Choroid plexus epithelial cell (primary cell): ENCODE data around the gene SQSTM1.
"Not testable (repeated sequence)": the region's sequence is repeated elsewhere in the genome, so short reads cannot be mapped to it uniquely, and the experiment has no call there.

Experiments
- DNase-seq: peaks from one replicate; pipeline ENCODE4 v3.0.0-alpha.2; 2010; ENCODE audit warnings: low read depth
- H3K4me3 ChIP-seq: 2 replicates; pipeline ENCODE4 v1.5.1; 2011; ENCODE audit warnings: low read depth, mild to moderate bottlenecking, control low read depth, low read length, moderate library complexity
- CTCF ChIP-seq: conservative IDR thresholded peaks from 2 replicates; pipeline ENCODE4 v1.5.1; 2011; ENCODE audit warnings: low read depth, mild to moderate bottlenecking, control low read depth, inconsistent platforms, low read length, moderate library complexity

Gene SQSTM1

GRCh38 chr5:179786861-179787260 is 33.8 kb upstream of the SQSTM1 start:
- no peak for DNase-seq
- TF ChIP-seq CTCF, result no peak
- no peak overlapping the region for H3K4me3 ChIP-seq

GRCh38 chr5:179788193-179788854 is 32.4 kb upstream of the SQSTM1 start:
- DNase-seq, result no peak
- H3K4me3 ChIP-seq, result no peak overlapping the region
- TF ChIP-seq CTCF, result no peak

GRCh38 chr5:179789278-179789677 is 31.4 kb upstream of the SQSTM1 start:
- not testable (repeated sequence) for DNase-seq

GRCh38 chr5:179791881-179792611 is 28.7 kb upstream of the SQSTM1 start:
- no peak for DNase-seq
- TF ChIP-seq CTCF, result no peak
- H3K4me3 ChIP-seq, result no peak overlapping the region

More at GRCh38 chr5:179789278-179789677, 31.4 kb upstream of the SQSTM1 start:
- not testable (repeated sequence) for H3K4me3 ChIP-seq

- no peak for DNase-seq
- TF ChIP-seq CTCF, result no peak
These were observed 27.9 kb upstream of the SQSTM1 start for GRCh38 chr5:179792612-179793467.

GRCh38 chr5:179793468-179794139 is 27.1 kb upstream of the SQSTM1 start, which contains the start of gene LTC4S:
Gene LTC4S, plus strand, starts transcription at chr5:179793986. Its CDS starts 95 bp downstream, at chr5:179794081.
- TF ChIP-seq CTCF, result no peak
- peak; percentile 56 for DNase-seq
- no peak within 1 kb of the TSS for H3K4me3 ChIP-seq

More at GRCh38 chr5:179792612-179793467, 27.9 kb upstream of the SQSTM1 start:
- no peak overlapping the region for H3K4me3 ChIP-seq
